ENCODE measurements around the gene ITGA5.

DNA sequence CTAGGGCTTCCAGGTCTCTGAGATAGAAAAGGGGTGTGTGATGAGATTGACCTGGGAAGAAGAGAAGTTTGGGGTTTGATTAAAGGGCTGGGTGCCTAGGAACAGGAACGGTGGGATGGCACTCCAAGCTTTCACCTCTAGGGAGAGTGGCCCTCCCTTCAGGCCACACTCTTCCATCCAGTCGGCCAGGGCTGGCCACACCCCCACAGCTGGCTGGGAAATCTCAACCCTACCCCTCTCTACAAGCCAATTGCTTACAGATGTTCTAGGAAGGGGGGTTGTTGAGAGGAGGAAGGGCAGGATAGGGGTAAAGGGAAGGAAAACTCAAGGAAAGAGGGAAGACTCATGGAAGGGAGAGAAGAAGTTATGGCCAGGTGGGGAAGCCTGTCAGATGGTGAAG is 6.6 kb upstream of the ITGA5 start:
- no peak for TF ChIP-seq CTCF (IDR thresholded peaks at IDR 0.05; ENCODE audit: borderline replicate concordance, extremely low read depth, low read length, poor library complexity, severe bottlenecking)
- TF ChIP-seq EZH2 (IDR thresholded peaks at IDR 0.05; ENCODE audit: borderline replicate concordance, low read depth, low read length, severe bottlenecking): no peak
